B cell (primary cell): ENCODE results near the gene ACAD10. TPM values are rescaled to one million over a fixed set of nuclear protein-coding genes. Genes with fewer than 3 reads are reported as not detected.

ENCODE experiments used
- ATAC-seq: fragments of 200-7000 bp; cut with Tn5 transposase; one replicate; pipeline ENCODE4 v1.10.0; 2021; ENCODE audit warnings: low read depth, mild to moderate bottlenecking, moderate number of reproducible peaks, moderate library complexity
- CTCF ChIA-PET: fragments of 350-600 bp; sonication (Branson Sonifier 250); formaldehyde crosslinking; loops from one replicate; lab custom pipeline; 2021; ENCODE audit warnings: antibody characterized with exemption, inconsistent platforms; lab: Charles Lee
- POLR2A ChIA-PET: fragments of 350-600 bp; sonication (Branson Sonifier 250); formaldehyde crosslinking; loops from one replicate; lab custom pipeline; 2021; ENCODE audit warnings: antibody characterized with exemption; lab: Charles Lee
- DNase-seq: peaks from one replicate; pipeline ENCODE4 v3.0.0; 2013
- H2AFZ ChIP-seq: 2 replicates; pipeline ENCODE4 v1.6.1; 2012; ENCODE audit warnings: mild to moderate bottlenecking, low read depth, low read length; ENCODE audit not compliant: insufficient read depth, poor library complexity, severe bottlenecking
- H3K27ac ChIP-seq, 2 donors: 1 replicate in 1 of 2; 2 replicates in 1 of 2; pipeline ENCODE4 v1.5.1; 2012 to 2013; ENCODE audit warnings: low read length in 2 of 2, mild to moderate bottlenecking in 2 of 2, moderate library complexity in 1 of 2
- H3K27me3 ChIP-seq, 4 experiments: fragments of 200-600 bp in 1 of 4; sonication (generic) in 1 of 4; replicated peaks in 1 of 4; 1 replicate in 2 of 4; 2 replicates in 2 of 4; pipeline versions ENCODE4 v1.6.1 to v1.7.0; 2013 to 2016; ENCODE audit warnings: low read length in 3 of 4, mild to moderate bottlenecking in 2 of 4, mixed read lengths in 1 of 4, moderate library complexity in 1 of 4; ENCODE audit not compliant: insufficient read depth in 4 of 4, control insufficient read depth in 3 of 4; ENCODE audit errors: control extremely low read depth in 1 of 4
- H3K36me3 ChIP-seq, 2 experiments: replicated peaks in 1 of 2; 1 replicate in 1 of 2; 2 replicates in 1 of 2; pipeline versions ENCODE4 v1.6.1 to v1.7.1; 2013; ENCODE audit warnings: low read length in 1 of 2; ENCODE audit not compliant: insufficient read depth in 2 of 2, control insufficient read depth in 1 of 2; ENCODE audit errors: control extremely low read depth in 1 of 2, extremely low read depth in 1 of 2
- H3K4me1 ChIP-seq, 2 donors: fragments of 200-600 bp in 1 of 2; sonication (generic) in 1 of 2; 1 replicate in 1 of 2; 2 replicates in 1 of 2; pipeline versions ENCODE4 v1.5.1 to v1.6.1; 2013 to 2017; ENCODE audit warnings: low read length in 2 of 2; ENCODE audit not compliant: control insufficient read depth in 2 of 2, insufficient read depth in 2 of 2
- H3K4me2 ChIP-seq: replicated peaks from 2 replicates; pipeline ENCODE3; 2012; ENCODE audit warnings: mild to moderate bottlenecking, low read depth, low read length; ENCODE audit not compliant: poor library complexity, severe bottlenecking
- H3K4me3 ChIP-seq, 5 experiments: fragments of 200-600 bp in 1 of 5; sonication (generic) in 1 of 5; 1 replicate in 3 of 5; 2 replicates in 2 of 5; pipeline versions ENCODE4 v1.5.1 to v1.7.0; 2011 to 2016; ENCODE audit warnings: low read length in 4 of 5, mild to moderate bottlenecking in 4 of 5, low read depth in 2 of 5, control low read depth in 1 of 5, moderate library complexity in 1 of 5; ENCODE audit not compliant: insufficient read depth in 1 of 5; ENCODE audit errors: control extremely low read depth in 1 of 5, extremely low read depth in 1 of 5
- H3K79me2 ChIP-seq: fragments of 200-600 bp; sonication (generic); one replicate; pipeline ENCODE4 v1.6.0; 2016; ENCODE audit warnings: low read length; ENCODE audit not compliant: control insufficient read depth, insufficient read depth
- H3K9ac ChIP-seq: fragments of 200-600 bp; sonication (generic); 2 replicates; pipeline ENCODE4 v1.6.1; 2017; ENCODE audit warnings: mild to moderate bottlenecking, low read length, moderate library complexity
- H3K9me3 ChIP-seq, 3 donors: one replicate each; pipeline versions ENCODE4 v1.6.1 to v1.7.1; 2013; ENCODE audit warnings: low read length in 2 of 3; ENCODE audit not compliant: control insufficient read depth in 2 of 3, insufficient read depth in 1 of 3; ENCODE audit errors: control extremely low read depth in 1 of 3
- H4K20me1 ChIP-seq: 2 replicates; pipeline ENCODE4 v1.6.0; 2012; ENCODE audit warnings: mild to moderate bottlenecking, low read length; ENCODE audit not compliant: insufficient read depth, control insufficient read depth, poor library complexity, severe bottlenecking
- H3K27ac Mint-ChIP-seq: one replicate; pipeline ENCODE4 v1.8.0; 2021; ENCODE audit warnings: mixed read lengths
- H3K27me3 Mint-ChIP-seq: one replicate; pipeline ENCODE4 v1.8.0; 2021; ENCODE audit warnings: mixed read lengths
- H3K4me1 Mint-ChIP-seq: one replicate; pipeline ENCODE4 v1.8.0; 2021; ENCODE audit warnings: mixed read lengths
- H3K4me3 Mint-ChIP-seq: one replicate; pipeline ENCODE4 v1.8.0; 2021; ENCODE audit warnings: mixed read lengths
- H3K9me3 Mint-ChIP-seq: one replicate; pipeline ENCODE4 v1.8.0; 2022; ENCODE audit warnings: mixed read lengths; ENCODE audit not compliant: insufficient read depth
- CTCF ChIP-seq: fragments of 200-600 bp; IDR thresholded peaks from one replicate; pipeline ENCODE4 v1.8.0; 2022; ENCODE audit warnings: antibody characterized with exemption, mild to moderate bottlenecking
- EZH2 ChIP-seq: IDR thresholded peaks from 2 replicates; pipeline ENCODE4 v1.6.1; 2012; ENCODE audit warnings: borderline replicate concordance, low read depth, mild to moderate bottlenecking, moderate library complexity, low read length; ENCODE audit not compliant: insufficient read depth, poor library complexity, severe bottlenecking
- whole genome bisulfite sequencing: methylation state at CpG from one replicate; pipeline ENCODE4 v1.1.5; 2013; ENCODE audit warnings: missing lambda C conversion rate; ENCODE audit not compliant: insufficient coverage; 5-methylcytosine and 5-hydroxymethylcytosine counted together
- intact Hi-C: fragments of 100-400 bp; cut with micrococcal nuclease; formaldehyde crosslinking; loops from one replicate; pipeline ENCODE4 v1.10.0; 2022
- polyA plus RNA-seq: library from polyadenylated mRNA; depleted of rRNA; stranded (reverse); fragments of >200 nt; gene quantifications from 2 replicates; pipeline ENCODE4 v1.2.3, GENCODE V29; 2012
- total RNA-seq, 2 donors: library from RNA; stranded (reverse); fragments of 120-200 nt in 1 of 2; gene quantifications; 1 replicate in 1 of 2; 2 replicates in 1 of 2; pipeline versions ENCODE4 v1.2.3 to v1.2.4, GENCODE V29; 2013 to 2022

Gene ACAD10
- total and polyA plus RNA-seq, 2 donors (not counting 1 experiment from before 2014, with no cell fraction given), result 38.1 to 48.6 TPM

GRCh38 chr12:111798182-111798581 is 112.3 kb downstream of the ACAD10 start:
- H3K27ac Mint-ChIP-seq, result no peak overlapping the region
- H3K27me3 ChIP-seq, result no peaks in the 10 kb centered on the region
- no peak overlapping the region for H3K4me2 ChIP-seq
- H4K20me1 ChIP-seq, result no peaks in the 10 kb centered on the region
- no peak overlapping the region for H2AFZ ChIP-seq
- 98% methylated on average over 4 of the region's 4 CpGs for WGBS
- no peak for ATAC-seq
- no peak overlapping the region for H3K4me3 Mint-ChIP-seq
- no peaks in the 10 kb centered on the region for H3K9me3 Mint-ChIP-seq
- no peak overlapping the region for H3K27ac ChIP-seq
- no peaks in the 10 kb centered on the region for H3K4me1 ChIP-seq
- CTCF ChIA-PET, result interaction anchor here (1.9 kb wide), 1 partner anchor 15 kb away, joined by 6 read pairs; no protein-coding TSS in a partner anchor
- no peak overlapping the region for H3K9ac ChIP-seq
- no peak overlapping the region for H3K4me3 ChIP-seq
- peaks cover 0 to 19% of the 10 kb centered on the region in 2 experiments for H3K36me3 ChIP-seq
- no peaks in the 10 kb centered on the region for H3K79me2 ChIP-seq
- no peaks in the 10 kb centered on the region for H3K27me3 Mint-ChIP-seq
- no peaks in the 10 kb centered on the region for H3K9me3 ChIP-seq
- no peaks in the 10 kb centered on the region for H3K4me1 Mint-ChIP-seq
- no peak for TF ChIP-seq CTCF
- POLR2A ChIA-PET, result no interaction called here
- intact Hi-C loops, result no loop called here
- no peak for DNase-seq

GRCh38 chr12:111799758-111800157 is 113.9 kb downstream of the ACAD10 start:
- H3K4me1 ChIP-seq, result no peaks in the 10 kb centered on the region

More at GRCh38 chr12:111799758-111800157, 113.9 kb downstream of the ACAD10 start:
- H3K27ac ChIP-seq, result no peak overlapping the region
- ChIA-PET POLR2A (interaction anchor here (0.5 kb wide), 1 partner anchor 495 kb away, joined by 5 read pairs; no protein-coding TSS in a partner anchor), CTCF (interaction anchor here (0.9 to 1.9 kb wide), 4 partner anchors 13 to 348 kb away, joined by 3 to 12 read pairs (median 6); no protein-coding TSS in a partner anchor)
- H3K9ac ChIP-seq, result no peak overlapping the region
- no peaks in the 10 kb centered on the region for H3K27me3 Mint-ChIP-seq
- no peaks in the 10 kb centered on the region for H3K9me3 Mint-ChIP-seq
- no peak overlapping the region for H2AFZ ChIP-seq
- no peaks in the 10 kb centered on the region for H3K9me3 ChIP-seq
- H3K4me2 ChIP-seq, result no peak overlapping the region
- WGBS, result 98% methylated on average over 9 of the region's 9 CpGs
- H3K79me2 ChIP-seq, result no peaks in the 10 kb centered on the region
- ATAC-seq (no peak), DNase-seq (no peak)
- H4K20me1 ChIP-seq, result no peaks in the 10 kb centered on the region
- H3K27me3 ChIP-seq, result no peaks in the 10 kb centered on the region
- peaks cover 0 to 16% of the 10 kb centered on the region in 2 experiments for H3K36me3 ChIP-seq
- TF ChIP-seq EZH2, result no peak
- TF ChIP-seq CTCF, result no peak
- H3K27ac Mint-ChIP-seq, result no peak overlapping the region
- intact Hi-C loops, result no loop called here
- no peak overlapping the region for H3K4me3 Mint-ChIP-seq
- no peak overlapping the region for H3K4me3 ChIP-seq
- H3K4me1 Mint-ChIP-seq, result no peaks in the 10 kb centered on the region
